Tibial nerve (tissue), 4 donors: ENCODE data around the gene CDH16.

Source experiments
- CTCF ChIP-seq, 5 experiments: fragments of 200-600 bp in 3 of 5; fragments of 450-650 bp in 2 of 5; sonication (generic) in 3 of 5; IDR thresholded peaks; one replicate each; pipeline ENCODE4 v1.5.1; 2016 to 2019; ENCODE audit warnings: antibody characterized with exemption in 5 of 5, mild to moderate bottlenecking in 3 of 5, moderate library complexity in 2 of 5
- EP300 ChIP-seq, 2 donors: sonication (generic); formaldehyde crosslinking; IDR thresholded peaks; one replicate each; pipeline ENCODE4 v1.6.1; 2017; ENCODE audit warnings: antibody characterized with exemption in 2 of 2, mild to moderate bottlenecking in 1 of 2
- POLR2A ChIP-seq, 2 donors: fragments of 450-650 bp; IDR thresholded peaks; one replicate each; pipeline ENCODE4 v1.6.1; 2017; ENCODE audit warnings: antibody characterized with exemption in 2 of 2, mild to moderate bottlenecking in 2 of 2, moderate library complexity in 2 of 2

- no peak for TF ChIP-seq CTCF (IDR thresholded peaks at IDR 0.05)
- TF ChIP-seq POLR2A (IDR thresholded peaks at IDR 0.05): no peak
- no peak for TF ChIP-seq EP300 (IDR thresholded peaks at IDR 0.05)
Measured at GRCh38 chr16:66859397-66860068, 59.2 kb downstream of the CDH16 start.
